Suprapubic skin (tissue), 4 donors: Measurements from ENCODE around the gene EYA3. TPM values are rescaled to one million over a fixed set of nuclear protein-coding genes. Genes with fewer than 3 reads are reported as not detected.

ENCODE experiments used
- DNase-seq, 2 donors: peaks; one replicate each; pipeline ENCODE4 v3.0.0-alpha.2; 2019; ENCODE audit warnings: low spot score in 2 of 2
- H3K27ac ChIP-seq: fragments of 200-600 bp; sonication (generic); one replicate; pipeline ENCODE4 v1.5.1; 2019
- H3K27me3 ChIP-seq: fragments of 200-600 bp; sonication (generic); one replicate; pipeline ENCODE4 v1.5.1; 2019
- H3K36me3 ChIP-seq: fragments of 200-600 bp; sonication (generic); one replicate; pipeline ENCODE4 v1.5.1; 2019
- H3K4me1 ChIP-seq: fragments of 200-600 bp; sonication (generic); one replicate; pipeline ENCODE4 v1.5.1; 2019
- H3K4me3 ChIP-seq: fragments of 200-600 bp; sonication (generic); one replicate; pipeline ENCODE4 v1.5.1; 2019; ENCODE audit warnings: mild to moderate bottlenecking
- H3K9me3 ChIP-seq: fragments of 200-600 bp; sonication (generic); one replicate; pipeline ENCODE4 v1.5.1; 2019
- EP300 ChIP-seq: sonication (generic); formaldehyde crosslinking; IDR thresholded peaks from one replicate; pipeline ENCODE4 v1.6.1; 2017; ENCODE audit warnings: antibody characterized with exemption
- POLR2A ChIP-seq, 2 donors: fragments of 450-650 bp; IDR thresholded peaks; one replicate each; pipeline ENCODE4 v1.6.1; 2017; ENCODE audit warnings: antibody characterized with exemption in 2 of 2, mild to moderate bottlenecking in 2 of 2, moderate library complexity in 2 of 2
- POLR2AphosphoS5 ChIP-seq, 3 donors: sonication (generic); formaldehyde crosslinking; IDR thresholded peaks; one replicate each; pipeline ENCODE4 v1.6.1; 2017; ENCODE audit warnings: antibody characterized with exemption in 3 of 3
- WGBS: methylation state at CpG from one replicate; pipeline ENCODE4 v1.1.5; 2018; 5-methylcytosine and 5-hydroxymethylcytosine counted together
- total RNA-seq, 4 donors: library from RNA; depleted of rRNA; stranded (reverse); fragments of >200 nt; gene quantifications; one replicate each; pipeline ENCODE4 v1.1.0, GENCODE V29; 2016
- TF ChIP-seq, protein P1 (sequence below), 2 donors: fragments of 200-600 bp in 1 of 2; fragments of 450-650 bp in 1 of 2; sonication (generic) in 1 of 2; IDR thresholded peaks; one replicate each; pipeline ENCODE4 v1.5.1; 2016 to 2019; ENCODE audit warnings: antibody characterized with exemption in 2 of 2, mild to moderate bottlenecking in 1 of 2, moderate library complexity in 1 of 2

EYA3 gene
- total RNA-seq, 4 donors from 2014 or later = 15.4 to 20.3 (median 17.2) TPM

DNA sequence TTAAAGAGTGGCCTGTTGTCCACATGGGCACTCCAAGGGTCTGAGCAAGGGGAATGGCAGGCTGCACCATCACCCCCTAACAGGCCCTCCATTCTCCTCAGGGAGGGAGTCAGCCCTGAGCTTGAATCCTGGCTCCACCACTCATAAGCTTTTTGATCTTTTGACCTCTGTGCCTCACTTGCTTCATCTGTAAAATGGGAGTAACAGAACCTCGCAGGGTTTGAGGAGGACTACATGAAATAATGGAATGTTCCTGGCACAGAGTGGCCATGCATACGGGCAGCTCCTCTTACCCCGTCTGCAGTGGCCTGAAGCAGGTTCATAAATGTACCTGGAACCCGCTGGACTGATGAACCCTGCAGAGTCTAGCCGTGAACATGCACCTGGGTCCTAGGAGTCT is 130.8 kb downstream of the EYA3 start:
- Histone ChIP-seq H3K4me1 (peaks cover 33% of the 10 kb centered on the region), H3K9me3 (no peaks in the 10 kb centered on the region), H3K27me3 (no peaks in the 10 kb centered on the region), H3K4me3 (no peak overlapping the region), H3K36me3 (no peaks in the 10 kb centered on the region), H3K27ac (no peak overlapping the region)
- 96% methylated on average over 5 of the region's 5 CpGs for WGBS
- DNase-seq = no peak
- TF ChIP-seq, protein P1, sequence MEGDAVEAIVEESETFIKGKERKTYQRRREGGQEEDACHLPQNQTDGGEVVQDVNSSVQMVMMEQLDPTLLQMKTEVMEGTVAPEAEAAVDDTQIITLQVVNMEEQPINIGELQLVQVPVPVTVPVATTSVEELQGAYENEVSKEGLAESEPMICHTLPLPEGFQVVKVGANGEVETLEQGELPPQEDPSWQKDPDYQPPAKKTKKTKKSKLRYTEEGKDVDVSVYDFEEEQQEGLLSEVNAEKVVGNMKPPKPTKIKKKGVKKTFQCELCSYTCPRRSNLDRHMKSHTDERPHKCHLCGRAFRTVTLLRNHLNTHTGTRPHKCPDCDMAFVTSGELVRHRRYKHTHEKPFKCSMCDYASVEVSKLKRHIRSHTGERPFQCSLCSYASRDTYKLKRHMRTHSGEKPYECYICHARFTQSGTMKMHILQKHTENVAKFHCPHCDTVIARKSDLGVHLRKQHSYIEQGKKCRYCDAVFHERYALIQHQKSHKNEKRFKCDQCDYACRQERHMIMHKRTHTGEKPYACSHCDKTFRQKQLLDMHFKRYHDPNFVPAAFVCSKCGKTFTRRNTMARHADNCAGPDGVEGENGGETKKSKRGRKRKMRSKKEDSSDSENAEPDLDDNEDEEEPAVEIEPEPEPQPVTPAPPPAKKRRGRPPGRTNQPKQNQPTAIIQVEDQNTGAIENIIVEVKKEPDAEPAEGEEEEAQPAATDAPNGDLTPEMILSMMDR (IDR thresholded peaks at IDR 0.05) = no peak
- TF ChIP-seq POLR2AphosphoS5 (IDR thresholded peaks at IDR 0.05) = no peak
- TF ChIP-seq EP300 = no peak

DNA sequence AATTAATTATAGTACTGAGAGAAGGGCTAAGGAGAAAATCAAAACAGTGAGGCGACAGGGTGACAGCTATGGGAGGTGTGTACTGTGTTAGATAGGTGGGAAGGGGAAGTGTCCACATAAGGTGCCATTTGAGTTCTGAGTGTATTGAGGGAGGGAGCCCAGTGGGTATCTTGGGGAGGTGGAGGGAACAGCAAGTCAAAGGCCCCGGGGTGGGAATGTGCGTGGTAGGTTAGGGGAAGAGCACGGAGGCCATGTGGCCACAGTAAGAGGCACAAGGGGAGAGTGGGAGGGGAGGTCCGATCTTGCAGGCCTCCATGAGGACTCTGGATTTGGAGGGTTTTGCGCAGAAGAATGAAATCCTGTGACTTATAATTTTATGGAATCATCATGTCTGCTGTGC is 131.6 kb downstream of the EYA3 start:
- H3K9me3 ChIP-seq = no peaks in the 10 kb centered on the region
- DNase-seq = no peak
- no peak overlapping the region for H3K27ac ChIP-seq
- WGBS = 82% methylated on average over 6 of the region's 6 CpGs
- H3K27me3 ChIP-seq = no peaks in the 10 kb centered on the region
- no peaks in the 10 kb centered on the region for H3K36me3 ChIP-seq
- no peak overlapping the region for H3K4me3 ChIP-seq
- no peak for TF ChIP-seq POLR2A (IDR thresholded peaks at IDR 0.05)
- no peak for TF ChIP-seq POLR2AphosphoS5 (IDR thresholded peaks at IDR 0.05)
- TF ChIP-seq EP300 = no peak
- TF ChIP-seq, protein P1 (IDR thresholded peaks at IDR 0.05) = no peak
- peaks cover 31% of the 10 kb centered on the region for H3K4me1 ChIP-seq

DNA sequence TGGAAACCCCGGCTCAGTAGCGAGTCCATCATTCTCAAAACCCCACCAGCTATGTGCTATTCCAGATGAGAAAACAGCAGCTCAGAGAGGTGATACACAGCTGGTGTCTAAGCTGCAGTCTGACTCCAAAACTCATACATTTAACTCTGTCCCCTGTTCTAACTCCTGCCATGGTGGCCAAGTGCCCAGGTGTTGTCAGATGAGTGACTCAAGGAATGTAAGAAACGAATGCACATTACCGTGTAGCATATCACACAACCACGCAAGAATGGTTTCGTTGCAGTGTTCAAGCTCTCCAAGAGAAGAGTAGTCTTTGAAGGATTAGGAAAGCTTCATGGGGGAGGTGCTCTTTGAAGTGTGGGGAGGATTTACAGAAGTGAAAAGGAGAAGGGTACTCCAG is 133.3 kb downstream of the EYA3 start:
- Histone ChIP-seq H3K4me1 (peaks cover 14% of the 10 kb centered on the region), H3K9me3 (no peaks in the 10 kb centered on the region), H3K4me3 (no peak overlapping the region), H3K27ac (no peak overlapping the region), H3K36me3 (no peaks in the 10 kb centered on the region), H3K27me3 (no peaks in the 10 kb centered on the region)
- no peak for DNase-seq
- TF ChIP-seq EP300 = no peak
- TF ChIP-seq POLR2A (IDR thresholded peaks at IDR 0.05) = no peak
- TF ChIP-seq, protein P1 (IDR thresholded peaks at IDR 0.05) = no peak
- TF ChIP-seq POLR2AphosphoS5 (IDR thresholded peaks at IDR 0.05) = no peak
- 79% methylated on average over 5 of the region's 6 CpGs for WGBS

- DNase-seq = no peak
- WGBS = 91% methylated on average over 10 of the region's 10 CpGs
These were observed 134.2 kb downstream of the EYA3 start for GRCh38 chr1:27954186-27954585.

GRCh38 chr1:27952147-27952546 is 136.3 kb downstream of the EYA3 start:
- Histone ChIP-seq H3K27ac (no peak overlapping the region), H3K9me3 (no peaks in the 10 kb centered on the region), H3K36me3 (no peaks in the 10 kb centered on the region), H3K27me3 (no peaks in the 10 kb centered on the region), H3K4me1 (no peaks in the 10 kb centered on the region), H3K4me3 (no peak overlapping the region)
- no peak for DNase-seq
- 43% methylated on average over 3 of the region's 3 CpGs for WGBS
- TF ChIP-seq, protein P1 (IDR thresholded peaks at IDR 0.05) = no peak
- TF ChIP-seq EP300 (no peak), POLR2AphosphoS5 (IDR thresholded peaks at IDR 0.05) (no peak), POLR2A (IDR thresholded peaks at IDR 0.05) (no peak)

More at GRCh38 chr1:27954186-27954585, 134.2 kb downstream of the EYA3 start:
- no peaks in the 10 kb centered on the region for H3K9me3 ChIP-seq
- no peak overlapping the region for H3K4me3 ChIP-seq
- H3K27ac ChIP-seq = no peak overlapping the region
- peaks cover 8% of the 10 kb centered on the region for H3K4me1 ChIP-seq
- TF ChIP-seq POLR2AphosphoS5 (IDR thresholded peaks at IDR 0.05) = no peak
- TF ChIP-seq, protein P1 (IDR thresholded peaks at IDR 0.05) = no peak
- TF ChIP-seq POLR2A (IDR thresholded peaks at IDR 0.05) = no peak
- TF ChIP-seq EP300 = no peak
- no peaks in the 10 kb centered on the region for H3K27me3 ChIP-seq
- H3K36me3 ChIP-seq = no peaks in the 10 kb centered on the region
